HG02610 (cell line): ENCODE measurements around the gene FEM1C.
"Not testable (repeated sequence)": the region's sequence is repeated elsewhere in the genome, so short reads cannot be mapped to it uniquely, and the experiment has no call there.

ENCODE experiments used
- ATAC-seq: cut with Tn5 transposase; IDR thresholded peaks from one replicate; pipeline ENCODE4 v1.9.1; 2021; ENCODE audit warnings: mild to moderate bottlenecking, moderate library complexity; ENCODE audit not compliant: unreplicated experiment

Gene FEM1C

DNA sequence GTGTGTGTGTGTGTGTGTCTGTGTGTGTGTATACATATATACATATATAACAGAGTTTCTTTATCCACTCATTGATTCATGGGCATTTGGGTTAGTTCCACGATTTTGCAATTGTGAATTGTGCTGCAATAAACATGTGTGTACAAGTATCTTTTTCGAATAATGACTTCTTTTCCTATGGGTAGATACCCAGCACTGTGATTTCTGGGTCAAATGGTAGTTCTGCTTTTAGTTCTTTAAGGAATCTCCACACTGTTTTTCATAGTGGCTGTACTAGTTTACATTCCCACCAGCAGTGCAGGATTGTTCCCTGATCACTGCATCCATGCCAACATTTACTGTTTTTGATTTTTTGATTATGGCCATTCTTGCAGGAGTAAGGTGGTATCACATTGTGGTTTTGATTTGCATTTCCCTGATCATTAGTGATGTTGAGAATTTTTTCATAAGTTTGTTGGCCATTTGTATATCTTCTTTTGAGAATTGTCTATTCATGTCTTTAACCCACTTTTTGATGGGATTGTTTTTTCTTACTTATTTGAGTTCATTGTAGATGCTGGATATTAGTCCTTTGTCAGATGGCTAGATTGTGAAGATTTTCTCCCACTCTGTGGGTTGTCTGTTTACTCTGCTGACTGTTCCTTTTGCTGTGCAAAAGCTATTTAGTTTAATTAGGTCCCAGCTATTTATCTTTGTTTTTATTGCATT, 65.3 kb downstream of the FEM1C start:
- not testable (repeated sequence) for ATAC-seq

- no peak for ATAC-seq
These were observed 66.3 kb downstream of the FEM1C start for GRCh38 chr5:115478281-115478680.

- ATAC-seq = no peak
These were observed 67.0 kb downstream of the FEM1C start for GRCh38 chr5:115477581-115477980.

- ATAC-seq = no peak
These were observed 68.8 kb downstream of the FEM1C start for GRCh38 chr5:115475788-115476187.

GRCh38 chr5:115472271-115473025, 72.1 kb downstream of the FEM1C start:
- no peak for ATAC-seq

GRCh38 chr5:115471345-115472063, 73.1 kb downstream of the FEM1C start:
- ATAC-seq = no peak

GRCh38 chr5:115470921-115471320, 73.7 kb downstream of the FEM1C start:
- no peak for ATAC-seq
